HG03064 (cell line): Measurements from ENCODE around the gene NAT10.
"Not testable (repeated sequence)": the region's sequence is repeated elsewhere in the genome, so short reads cannot be mapped to it uniquely, and the experiment has no call there.

Source experiments
- ATAC-seq: cut with Tn5 transposase; IDR thresholded peaks from one replicate; pipeline ENCODE4 v1.9.1; 2021; ENCODE audit warnings: low read depth; ENCODE audit not compliant: unreplicated experiment

The NAT10 gene

GRCh38 chr11:34165786-34166555, 60.5 kb downstream of the NAT10 start:
- no peak for ATAC-seq

- no peak for ATAC-seq
Measured at GRCh38 chr11:34166806-34167740, 61.6 kb downstream of the NAT10 start.

- no peak for ATAC-seq
Measured at GRCh38 chr11:34167961-34168360, 62.5 kb downstream of the NAT10 start.

- no peak for ATAC-seq
Measured at GRCh38 chr11:34168642-34169420, 63.4 kb downstream of the NAT10 start.

GRCh38 chr11:34169686-34170085, 64.3 kb downstream of the NAT10 start:
- ATAC-seq, result no peak

GRCh38 chr11:34173050-34173449, 67.6 kb downstream of the NAT10 start:
- no peak for ATAC-seq

GRCh38 chr11:34174412-34175041, 69.1 kb downstream of the NAT10 start:
- ATAC-seq, result no peak

- no peak for ATAC-seq
Measured at GRCh38 chr11:34175284-34176019, 70.0 kb downstream of the NAT10 start.

- ATAC-seq, result no peak
Measured at GRCh38 chr11:34176751-34177209, 71.4 kb downstream of the NAT10 start.

GRCh38 chr11:34178209-34178821, 72.9 kb downstream of the NAT10 start:
- no peak for ATAC-seq

GRCh38 chr11:34179026-34179675, 73.7 kb downstream of the NAT10 start:
- no peak for ATAC-seq

- no peak for ATAC-seq
Measured at GRCh38 chr11:34180040-34180813, 74.8 kb downstream of the NAT10 start.

GRCh38 chr11:34180814-34181165, 75.4 kb downstream of the NAT10 start:
- ATAC-seq, result not testable (repeated sequence)

GRCh38 chr11:34181251-34181650, 75.8 kb downstream of the NAT10 start:
- no peak for ATAC-seq

- no peak for ATAC-seq
Measured at GRCh38 chr11:34181856-34182405, 76.5 kb downstream of the NAT10 start.

GRCh38 chr11:34182425-34182824, 77.0 kb downstream of the NAT10 start:
- ATAC-seq, result no peak

- no peak for ATAC-seq
Measured at GRCh38 chr11:34182921-34183685, 77.7 kb downstream of the NAT10 start.
